ENCODE measurements around the gene THUMPD1. TPM values are rescaled to one million over a fixed set of nuclear protein-coding genes. Genes with fewer than 3 reads are reported as not detected.

The THUMPD1 gene
- 73.0 and 90.0 TPM in 2 replicates for total RNA-seq

DNA sequence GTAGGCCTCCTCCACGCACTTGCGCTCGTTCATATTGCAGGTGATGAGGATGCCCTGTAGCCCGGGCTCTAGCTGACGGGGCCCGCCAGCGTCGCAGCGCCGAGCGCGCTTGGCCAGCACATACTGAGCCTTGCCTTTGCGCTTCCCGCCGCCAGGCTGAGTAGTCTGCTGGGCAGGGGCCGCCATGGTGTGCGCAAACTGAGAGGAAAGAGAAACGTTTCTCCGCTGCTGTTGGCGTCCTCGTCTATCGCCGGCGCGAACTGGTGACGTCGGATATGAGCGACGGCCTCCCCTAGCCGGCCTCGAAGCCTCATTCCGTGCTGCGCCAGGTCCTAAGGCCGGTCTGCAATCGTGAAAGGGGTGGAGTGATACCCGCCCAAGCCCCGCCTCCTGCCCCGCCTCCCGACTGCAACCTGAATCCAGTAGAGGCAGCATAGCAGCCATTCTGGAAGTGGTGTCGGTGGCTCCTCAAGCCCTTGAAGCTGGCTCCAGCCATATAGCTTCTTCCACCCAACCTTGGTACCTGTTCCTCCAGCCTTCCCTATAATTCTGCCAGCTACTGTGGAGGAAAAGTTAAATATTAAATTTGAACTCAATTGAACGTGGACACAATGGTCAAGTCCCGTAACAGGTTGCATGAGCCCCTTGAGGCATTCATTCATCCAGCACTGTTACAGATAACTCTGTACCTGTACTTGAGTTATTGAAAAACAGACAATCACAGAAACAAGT, at the start of gene THUMPD1:
Gene THUMPD1 (minus strand): TSS at position 265 of the 732 bp plus-strand sequence. CDS start 79 bp downstream, at position 186.

GRCh38 chr16:20763461-20764232, 22.0 kb upstream of the THUMPD1 start, which contains the start of gene ACSM3:
Gene ACSM3, plus strand, starts transcription at chr16:20764014. Its CDS starts 6,021 bp downstream, at chr16:20770035.

Other genes starting within 250 kb of the THUMPD1 start
- not detected in 2 replicates for gene ACSM2B, start 165.5 kb downstream of the THUMPD1 start, total RNA-seq
- gene ACSM1, start 44.1 kb downstream of the THUMPD1 start, total RNA-seq, result 0.11 TPM in 1 of 2 replicates, not detected in the other
- 0.77 and 1.00 TPM in 2 replicates for gene ACSM3, start 22.2 kb upstream of the THUMPD1 start, total RNA-seq
- gene ERI2, start 64.7 kb upstream of the THUMPD1 start, total RNA-seq, result 29.6 and 67.8 TPM in 2 replicates
- gene REXO5, start 64.7 kb upstream of the THUMPD1 start, total RNA-seq, result 7.2 and 18.6 TPM in 2 replicates
- 35.4 and 43.9 TPM in 2 replicates for gene DCUN1D3, start 158.5 kb upstream of the THUMPD1 start, total RNA-seq
- 64.7 and 69.5 TPM in 2 replicates for gene LYRM1, start 159.0 kb upstream of the THUMPD1 start, total RNA-seq